ENCODE data around the gene DEFB116. TPM values are rescaled to one million over a fixed set of nuclear protein-coding genes. Genes with fewer than 3 reads are reported as not detected.
"Not testable (repeated sequence)": the region's sequence is repeated elsewhere in the genome, so short reads cannot be mapped to it uniquely, and the experiment has no call there.

Gene DEFB116
- total RNA-seq (2014; rRNA removed; shearing (Covaris generic); ENCODE audit: low replicate concordance): not detected in 2 replicates

GRCh38 chr20:31308535-31309162 is at the start of gene DEFB116:
TSS of gene DEFB116 (minus strand) at chr20:31308585. CDS start at chr20:31308585, 0 bp downstream.
- no peak for DNase-seq (ENCODE audit: low read depth)
- in situ Hi-C loops (cut with HindIII; ENCODE audit: low pct_unique_long_range_greater_than_20kb, low sequenced_read_pairs): no loop called here

GRCh38 chr20:31355981-31356380 is 47.6 kb upstream of the DEFB116 start:
- DNase-seq (ENCODE audit: low read depth): no peak
- in situ Hi-C loops (cut with HindIII; ENCODE audit: low pct_unique_long_range_greater_than_20kb, low sequenced_read_pairs): no loop called here

- DNase-seq (ENCODE audit: low read depth): no peak
- in situ Hi-C loops (cut with HindIII; ENCODE audit: low pct_unique_long_range_greater_than_20kb, low sequenced_read_pairs): no loop called here
Measured at GRCh38 chr20:31341470-31341869, 33.1 kb upstream of the DEFB116 start.

GRCh38 chr20:31330893-31331292 is 22.5 kb upstream of the DEFB116 start:
- in situ Hi-C loops (cut with HindIII; ENCODE audit: low pct_unique_long_range_greater_than_20kb, low sequenced_read_pairs): no loop called here

GRCh38 chr20:31322504-31322903 is 14.1 kb upstream of the DEFB116 start:
- no peak for DNase-seq (ENCODE audit: low read depth)
- in situ Hi-C loops (cut with HindIII; ENCODE audit: low pct_unique_long_range_greater_than_20kb, low sequenced_read_pairs): no loop called here

More at GRCh38 chr20:31330893-31331292, 22.5 kb upstream of the DEFB116 start:
- DNase-seq (ENCODE audit: low read depth): no peak

GRCh38 chr20:31284964-31285363 is 23.4 kb downstream of the DEFB116 start:
- in situ Hi-C loops (cut with HindIII; ENCODE audit: low pct_unique_long_range_greater_than_20kb, low sequenced_read_pairs); DNase-seq (ENCODE audit: low read depth): not testable (repeated sequence)

GRCh38 chr20:31278178-31278577 is 30.2 kb downstream of the DEFB116 start:
- no peak for DNase-seq (ENCODE audit: low read depth)
- in situ Hi-C loops (cut with HindIII; ENCODE audit: low pct_unique_long_range_greater_than_20kb, low sequenced_read_pairs): no loop called here

- in situ Hi-C loops (cut with HindIII; ENCODE audit: low pct_unique_long_range_greater_than_20kb, low sequenced_read_pairs): no loop called here
- no peak for DNase-seq (ENCODE audit: low read depth)
Measured at GRCh38 chr20:31274441-31274840, 33.9 kb downstream of the DEFB116 start.

- DNase-seq (ENCODE audit: low read depth): peak; percentile 45
Measured at GRCh38 chr20:31260326-31260932, 48.0 kb downstream of the DEFB116 start.

GRCh38 chr20:31257364-31257763 is 51.0 kb downstream of the DEFB116 start, which contains the start of gene DEFB115:
TSS of gene DEFB115 (plus strand) at chr20:31257664. CDS start at chr20:31257664, 0 bp downstream.
- in situ Hi-C loops (cut with HindIII; ENCODE audit: low pct_unique_long_range_greater_than_20kb, low sequenced_read_pairs): no loop called here
- no peak for DNase-seq (ENCODE audit: low read depth)

More at GRCh38 chr20:31260326-31260932, 48.0 kb downstream of the DEFB116 start:
- in situ Hi-C loops (cut with HindIII; ENCODE audit: low pct_unique_long_range_greater_than_20kb, low sequenced_read_pairs): no loop called here

GRCh38 chr20:31256959-31257358 is 51.4 kb downstream of the DEFB116 start:
- in situ Hi-C loops (cut with HindIII; ENCODE audit: low pct_unique_long_range_greater_than_20kb, low sequenced_read_pairs): no loop called here
- DNase-seq (ENCODE audit: low read depth): no peak

Other genes with a start within 250 kb of the DEFB116 start
- gene DEFB115, start 50.9 kb downstream of the DEFB116 start, total RNA-seq (2014; rRNA removed; shearing (Covaris generic); ENCODE audit: low replicate concordance): not detected in 2 replicates
- not detected in 2 replicates for gene DEFB118, start 60.0 kb upstream of the DEFB116 start, total RNA-seq (2014; rRNA removed; shearing (Covaris generic); ENCODE audit: low replicate concordance)
- gene DEFB119, start 82.0 kb upstream of the DEFB116 start, total RNA-seq (2014; rRNA removed; shearing (Covaris generic); ENCODE audit: low replicate concordance): not detected in 2 replicates
- not detected in 2 replicates for gene DEFB121, start 97.6 kb upstream of the DEFB116 start, total RNA-seq (2014; rRNA removed; shearing (Covaris generic); ENCODE audit: low replicate concordance)
- gene DEFB123, start 132.0 kb upstream of the DEFB116 start, total RNA-seq (2014; rRNA removed; shearing (Covaris generic); ENCODE audit: low replicate concordance): not detected in 2 replicates
- not detected in 2 replicates for gene DEFB124, start 166.5 kb upstream of the DEFB116 start, total RNA-seq (2014; rRNA removed; shearing (Covaris generic); ENCODE audit: low replicate concordance)
- not detected in 2 replicates for gene REM1, start 166.7 kb upstream of the DEFB116 start, total RNA-seq (2014; rRNA removed; shearing (Covaris generic); ENCODE audit: low replicate concordance)
- 283 and 338 TPM in 2 replicates for gene HM13, start 205.9 kb upstream of the DEFB116 start, total RNA-seq (2014; rRNA removed; shearing (Covaris generic); ENCODE audit: low replicate concordance)

Measured in Caki2 (cell line).